NCI-H1436 (cell line): ENCODE results near the gene ZDHHC1.
"Not testable (repeated sequence)": the region's sequence is repeated elsewhere in the genome, so short reads cannot be mapped to it uniquely, and the experiment has no call there.

Experiments
- DNase-seq: peaks from one replicate; lab custom pipeline; 2025; lab: John Stamatoyannopoulos, UW

ZDHHC1 gene

DNA sequence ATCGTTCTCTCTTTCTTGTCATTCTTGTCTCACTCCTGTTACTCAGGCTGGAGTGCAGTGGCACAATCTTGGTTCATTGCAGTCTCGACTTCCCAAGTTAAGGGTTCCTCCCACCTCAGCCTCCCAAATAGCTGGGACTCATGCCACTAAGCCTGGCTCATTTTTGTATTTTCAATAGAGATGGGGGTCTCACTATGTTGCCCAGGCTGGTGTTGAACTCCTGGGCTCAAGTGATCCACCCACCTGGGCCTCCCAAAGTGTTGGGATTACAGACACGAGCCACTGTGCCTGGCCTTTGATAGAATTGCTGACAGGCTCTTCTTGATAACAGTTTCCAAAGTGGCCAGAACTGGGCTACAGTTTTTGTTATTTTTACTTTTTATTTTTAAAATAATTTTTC is 55.2 kb downstream of the ZDHHC1 start:
- DNase-seq, result no peak

GRCh38 chr16:67359540-67360269 is 56.6 kb downstream of the ZDHHC1 start:
- DNase-seq, result not testable (repeated sequence)

- no peak for DNase-seq
Measured at GRCh38 chr16:67357561-67357960, 58.7 kb downstream of the ZDHHC1 start.

- DNase-seq, result no peak
Measured at GRCh38 chr16:67356396-67356795, 59.9 kb downstream of the ZDHHC1 start.

DNA sequence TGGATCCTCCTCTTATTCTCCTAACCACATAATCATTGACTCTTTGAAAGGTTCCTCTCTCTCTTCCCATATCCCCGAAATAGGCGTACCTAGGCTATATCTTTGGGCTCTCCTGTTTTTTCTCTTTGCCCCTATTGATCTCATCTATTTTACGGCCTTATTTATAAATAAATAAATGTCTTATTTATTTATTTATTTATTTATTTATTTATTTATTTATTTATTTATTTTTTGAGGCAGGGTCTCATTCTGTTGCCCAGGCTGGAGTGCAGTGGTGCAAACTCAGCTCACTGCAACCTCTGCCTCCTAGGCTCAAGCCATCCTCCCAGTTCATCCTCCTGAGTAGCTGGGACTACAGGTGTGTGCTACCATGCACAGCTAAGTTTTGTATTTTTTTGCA is 63.8 kb downstream of the ZDHHC1 start:
- DNase-seq, result not testable (repeated sequence)

DNA sequence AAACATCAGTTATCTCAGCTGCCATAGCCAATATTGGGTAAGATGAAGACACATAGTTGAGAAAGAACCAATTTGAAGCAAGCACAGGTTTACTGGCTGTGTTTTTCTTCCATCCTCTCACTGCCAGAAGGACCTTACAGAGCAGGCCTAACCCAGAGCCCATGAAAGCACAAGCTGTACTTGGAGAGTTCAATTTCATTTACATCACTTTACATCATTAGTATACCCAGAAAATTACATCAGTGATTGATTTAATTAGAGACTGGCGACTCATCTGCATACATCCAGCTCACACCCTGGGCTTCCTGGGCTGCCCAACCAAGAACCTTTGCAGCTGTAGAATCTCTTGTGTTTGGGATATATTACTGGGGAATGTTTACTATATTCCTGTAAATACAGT is 66.0 kb downstream of the ZDHHC1 start:
- DNase-seq, result no peak

DNA sequence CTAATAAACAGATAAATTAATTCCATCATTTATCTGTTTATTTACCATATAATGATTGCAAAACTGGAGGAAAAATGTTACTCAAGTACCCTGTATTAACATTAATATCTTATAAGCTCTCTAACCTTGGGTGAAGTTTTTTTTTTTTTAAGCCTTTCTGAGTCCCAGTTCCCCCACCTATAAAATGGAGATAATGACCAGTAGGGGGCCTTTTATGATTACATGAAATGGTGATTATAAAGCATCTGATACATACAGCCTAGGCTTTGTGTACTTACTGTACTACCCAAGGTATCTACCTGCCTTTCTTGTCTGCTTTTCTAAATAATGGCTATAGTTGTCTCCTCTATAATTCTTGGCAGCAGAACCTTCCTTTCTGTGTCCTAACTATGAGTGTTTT is 67.1 kb downstream of the ZDHHC1 start:
- peak; percentile 28 for DNase-seq

DNA sequence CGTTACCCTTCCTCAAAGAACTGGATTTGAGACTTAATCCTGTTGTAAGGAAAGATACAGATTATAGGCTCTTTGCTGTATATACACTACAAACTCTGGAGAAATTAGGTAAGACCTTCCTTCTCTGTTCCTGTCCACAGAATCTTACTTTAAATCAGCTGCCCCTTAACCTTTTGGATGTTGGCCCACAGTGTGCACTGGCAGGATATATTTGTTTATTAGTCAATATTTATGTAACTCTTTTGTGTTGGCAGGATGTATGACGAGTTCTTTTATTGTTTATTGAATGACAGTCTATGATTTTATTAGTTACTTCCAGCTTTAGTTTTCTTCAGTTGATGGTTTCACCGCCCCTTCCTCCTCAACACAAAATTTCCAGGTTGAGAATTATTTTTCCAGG is 69.9 kb downstream of the ZDHHC1 start:
- DNase-seq, result no peak

DNA sequence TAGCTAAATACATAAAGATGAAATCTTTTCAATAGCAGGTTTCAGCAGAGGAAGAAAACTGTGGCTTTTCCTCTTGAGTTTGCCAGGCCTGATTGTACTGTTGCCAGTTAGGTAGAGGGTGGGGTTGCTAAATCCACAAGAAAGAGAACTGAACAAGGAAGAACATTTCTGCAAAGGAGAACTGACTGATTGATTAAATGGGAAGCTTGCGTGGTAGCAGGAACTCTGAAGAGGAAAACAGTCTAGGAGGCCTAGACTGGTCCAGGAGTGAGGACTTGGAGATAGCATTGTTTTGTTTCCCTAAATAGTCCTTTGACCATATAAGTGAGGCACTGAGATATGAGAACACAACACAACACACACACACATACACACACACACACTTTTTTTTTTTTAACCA is 70.9 kb downstream of the ZDHHC1 start:
- no peak for DNase-seq
